Ishikawa (cell line): ENCODE data around the gene TIMP2.

Source experiments
- CEBPB ChIP-seq: IDR thresholded peaks from 2 replicates; pipeline ENCODE4 v1.6.1; 2012
- CREB1 ChIP-seq: IDR thresholded peaks from 2 replicates; pipeline ENCODE4 v1.6.1; 2012; ENCODE audit warnings: low read depth
- EGR1 ChIP-seq: IDR thresholded peaks from 2 replicates; pipeline ENCODE4 v1.6.1; 2012
- EP300 ChIP-seq: IDR thresholded peaks from 2 replicates; pipeline ENCODE4 v1.6.1; 2012; ENCODE audit warnings: borderline replicate concordance
- FOXM1 ChIP-seq: IDR thresholded peaks from 2 replicates; pipeline ENCODE4 v1.6.1; 2012; ENCODE audit warnings: low read depth, borderline replicate concordance
- MAX ChIP-seq: IDR thresholded peaks from 2 replicates; pipeline ENCODE4 v1.6.1; 2012
- NFIC ChIP-seq: IDR thresholded peaks from 2 replicates; pipeline ENCODE4 v1.6.1; 2012
- RAD21 ChIP-seq: IDR thresholded peaks from 2 replicates; pipeline ENCODE4 v1.6.1; 2012; ENCODE audit warnings: low read depth
- TAF1 ChIP-seq: IDR thresholded peaks from 2 replicates; pipeline ENCODE4 v1.6.1; 2012; ENCODE audit warnings: low read depth, mild to moderate bottlenecking
- TCF12 ChIP-seq: IDR thresholded peaks from 2 replicates; pipeline ENCODE4 v1.6.1; 2012; ENCODE audit warnings: low read depth
- TEAD4 ChIP-seq: IDR thresholded peaks from 2 replicates; pipeline ENCODE4 v1.6.1; 2012
- YY1 ChIP-seq: IDR thresholded peaks from 2 replicates; pipeline ENCODE4 v1.6.1; 2012; ENCODE audit warnings: low read depth
- ZBTB7A ChIP-seq: IDR thresholded peaks from 2 replicates; pipeline ENCODE4 v1.6.1; 2012; ENCODE audit warnings: low read depth
- TF ChIP-seq, protein P1 (sequence below): IDR thresholded peaks from 2 replicates; pipeline ENCODE4 v1.6.1; 2012; ENCODE audit warnings: low read depth, mild to moderate bottlenecking
- TF ChIP-seq, protein P2 (sequence below): IDR thresholded peaks from 2 replicates; pipeline ENCODE4 v1.6.1; 2012

TIMP2 gene

GRCh38 chr17:78861229-78861628 lies 64.0 kb downstream of the TIMP2 start:
- TF ChIP-seq NFIC: no peak
- TF ChIP-seq, protein P1, sequence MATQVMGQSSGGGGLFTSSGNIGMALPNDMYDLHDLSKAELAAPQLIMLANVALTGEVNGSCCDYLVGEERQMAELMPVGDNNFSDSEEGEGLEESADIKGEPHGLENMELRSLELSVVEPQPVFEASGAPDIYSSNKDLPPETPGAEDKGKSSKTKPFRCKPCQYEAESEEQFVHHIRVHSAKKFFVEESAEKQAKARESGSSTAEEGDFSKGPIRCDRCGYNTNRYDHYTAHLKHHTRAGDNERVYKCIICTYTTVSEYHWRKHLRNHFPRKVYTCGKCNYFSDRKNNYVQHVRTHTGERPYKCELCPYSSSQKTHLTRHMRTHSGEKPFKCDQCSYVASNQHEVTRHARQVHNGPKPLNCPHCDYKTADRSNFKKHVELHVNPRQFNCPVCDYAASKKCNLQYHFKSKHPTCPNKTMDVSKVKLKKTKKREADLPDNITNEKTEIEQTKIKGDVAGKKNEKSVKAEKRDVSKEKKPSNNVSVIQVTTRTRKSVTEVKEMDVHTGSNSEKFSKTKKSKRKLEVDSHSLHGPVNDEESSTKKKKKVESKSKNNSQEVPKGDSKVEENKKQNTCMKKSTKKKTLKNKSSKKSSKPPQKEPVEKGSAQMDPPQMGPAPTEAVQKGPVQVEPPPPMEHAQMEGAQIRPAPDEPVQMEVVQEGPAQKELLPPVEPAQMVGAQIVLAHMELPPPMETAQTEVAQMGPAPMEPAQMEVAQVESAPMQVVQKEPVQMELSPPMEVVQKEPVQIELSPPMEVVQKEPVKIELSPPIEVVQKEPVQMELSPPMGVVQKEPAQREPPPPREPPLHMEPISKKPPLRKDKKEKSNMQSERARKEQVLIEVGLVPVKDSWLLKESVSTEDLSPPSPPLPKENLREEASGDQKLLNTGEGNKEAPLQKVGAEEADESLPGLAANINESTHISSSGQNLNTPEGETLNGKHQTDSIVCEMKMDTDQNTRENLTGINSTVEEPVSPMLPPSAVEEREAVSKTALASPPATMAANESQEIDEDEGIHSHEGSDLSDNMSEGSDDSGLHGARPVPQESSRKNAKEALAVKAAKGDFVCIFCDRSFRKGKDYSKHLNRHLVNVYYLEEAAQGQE: no peak
- TF ChIP-seq EP300: no peak
- TF ChIP-seq RAD21: no peak

DNA sequence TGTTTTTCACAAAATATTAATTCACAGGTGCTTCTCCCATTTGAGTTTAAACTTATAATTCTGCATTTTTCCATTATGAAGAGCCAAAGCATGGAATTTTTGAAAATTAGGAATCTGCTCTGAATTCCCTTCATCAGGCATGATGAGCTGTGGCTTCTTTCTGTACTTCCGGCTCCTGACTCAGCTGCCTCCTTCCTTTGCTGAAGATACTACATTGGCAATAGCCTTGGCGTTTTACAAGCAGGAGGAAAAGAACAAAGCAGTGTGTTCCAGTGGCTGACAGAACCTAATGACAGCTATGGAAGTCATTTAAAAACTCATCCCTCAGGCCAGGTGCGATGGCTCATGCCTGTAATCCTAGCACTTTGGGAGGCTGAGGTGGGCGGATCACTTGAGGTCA lies 66.1 kb downstream of the TIMP2 start:
- TF ChIP-seq, protein P1: no peak
- no peak for TF ChIP-seq ZBTB7A
- no peak for TF ChIP-seq NFIC
- no peak for TF ChIP-seq CREB1
- TF ChIP-seq EGR1: no peak
- TF ChIP-seq, protein P2, sequence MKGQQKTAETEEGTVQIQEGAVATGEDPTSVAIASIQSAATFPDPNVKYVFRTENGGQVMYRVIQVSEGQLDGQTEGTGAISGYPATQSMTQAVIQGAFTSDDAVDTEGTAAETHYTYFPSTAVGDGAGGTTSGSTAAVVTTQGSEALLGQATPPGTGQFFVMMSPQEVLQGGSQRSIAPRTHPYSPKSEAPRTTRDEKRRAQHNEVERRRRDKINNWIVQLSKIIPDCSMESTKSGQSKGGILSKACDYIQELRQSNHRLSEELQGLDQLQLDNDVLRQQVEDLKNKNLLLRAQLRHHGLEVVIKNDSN: no peak
- no peak for TF ChIP-seq FOXM1
- no peak for TF ChIP-seq MAX
- no peak for TF ChIP-seq TAF1
- TF ChIP-seq YY1: no peak
- TF ChIP-seq EP300: no peak
- TF ChIP-seq RAD21: no peak
- TF ChIP-seq CEBPB: no peak
- no peak for TF ChIP-seq TEAD4
- no peak for TF ChIP-seq TCF12

- no peak for TF ChIP-seq TAF1
- TF ChIP-seq FOXM1: no peak
- no peak for TF ChIP-seq TEAD4
- no peak for TF ChIP-seq ZBTB7A
- no peak for TF ChIP-seq EP300
- TF ChIP-seq CREB1: no peak
- TF ChIP-seq EGR1: no peak
- TF ChIP-seq NFIC: no peak
- no peak for TF ChIP-seq RAD21
- TF ChIP-seq MAX: no peak
- TF ChIP-seq TCF12: no peak
- TF ChIP-seq YY1: no peak
- TF ChIP-seq, protein P1: no peak
- TF ChIP-seq, protein P2: no peak
- TF ChIP-seq CEBPB: no peak
These were observed 67.9 kb downstream of the TIMP2 start for GRCh38 chr17:78857266-78857665.

DNA sequence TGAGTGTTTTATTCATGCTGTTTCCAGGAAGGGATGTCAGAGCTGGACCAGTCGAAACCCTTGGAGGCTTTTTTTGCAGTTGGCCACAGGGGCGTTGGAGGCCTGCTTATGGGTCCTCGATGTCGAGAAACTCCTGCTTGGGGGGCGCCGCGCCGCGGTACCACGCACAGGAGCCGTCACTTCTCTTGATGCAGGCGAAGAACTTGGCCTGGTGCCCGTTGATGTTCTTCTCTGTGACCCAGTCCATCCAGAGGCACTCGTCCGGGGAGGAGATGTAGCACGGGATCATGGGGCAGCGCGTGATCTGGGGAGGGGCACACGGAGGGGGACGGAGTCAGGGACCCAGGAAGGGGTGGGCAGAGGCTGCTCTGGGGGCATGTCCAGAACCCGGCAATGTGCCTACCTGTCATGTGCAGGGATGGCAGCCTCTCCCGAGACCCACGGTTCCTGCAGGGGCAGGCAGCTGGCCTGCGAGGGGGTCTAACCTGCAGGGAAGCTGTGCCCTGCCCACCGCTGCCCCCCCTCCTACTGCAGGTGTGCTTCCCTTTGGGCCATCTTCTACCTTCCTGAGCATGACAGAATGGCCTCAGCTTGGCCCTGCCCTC lies 69.5 kb downstream of the TIMP2 start:
- TF ChIP-seq NFIC (no peak), TCF12 (no peak), EP300 (no peak), FOXM1 (no peak), RAD21 (no peak), ZBTB7A (no peak), TEAD4 (no peak)
- TF ChIP-seq, protein P2: no peak
